ENCODE data around the gene NEU3.
"Not testable (repeated sequence)": the region's sequence is repeated elsewhere in the genome, so short reads cannot be mapped to it uniquely, and the experiment has no call there.

Gene NEU3, protein sequence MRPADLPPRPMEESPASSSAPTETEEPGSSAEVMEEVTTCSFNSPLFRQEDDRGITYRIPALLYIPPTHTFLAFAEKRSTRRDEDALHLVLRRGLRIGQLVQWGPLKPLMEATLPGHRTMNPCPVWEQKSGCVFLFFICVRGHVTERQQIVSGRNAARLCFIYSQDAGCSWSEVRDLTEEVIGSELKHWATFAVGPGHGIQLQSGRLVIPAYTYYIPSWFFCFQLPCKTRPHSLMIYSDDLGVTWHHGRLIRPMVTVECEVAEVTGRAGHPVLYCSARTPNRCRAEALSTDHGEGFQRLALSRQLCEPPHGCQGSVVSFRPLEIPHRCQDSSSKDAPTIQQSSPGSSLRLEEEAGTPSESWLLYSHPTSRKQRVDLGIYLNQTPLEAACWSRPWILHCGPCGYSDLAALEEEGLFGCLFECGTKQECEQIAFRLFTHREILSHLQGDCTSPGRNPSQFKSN

DNA sequence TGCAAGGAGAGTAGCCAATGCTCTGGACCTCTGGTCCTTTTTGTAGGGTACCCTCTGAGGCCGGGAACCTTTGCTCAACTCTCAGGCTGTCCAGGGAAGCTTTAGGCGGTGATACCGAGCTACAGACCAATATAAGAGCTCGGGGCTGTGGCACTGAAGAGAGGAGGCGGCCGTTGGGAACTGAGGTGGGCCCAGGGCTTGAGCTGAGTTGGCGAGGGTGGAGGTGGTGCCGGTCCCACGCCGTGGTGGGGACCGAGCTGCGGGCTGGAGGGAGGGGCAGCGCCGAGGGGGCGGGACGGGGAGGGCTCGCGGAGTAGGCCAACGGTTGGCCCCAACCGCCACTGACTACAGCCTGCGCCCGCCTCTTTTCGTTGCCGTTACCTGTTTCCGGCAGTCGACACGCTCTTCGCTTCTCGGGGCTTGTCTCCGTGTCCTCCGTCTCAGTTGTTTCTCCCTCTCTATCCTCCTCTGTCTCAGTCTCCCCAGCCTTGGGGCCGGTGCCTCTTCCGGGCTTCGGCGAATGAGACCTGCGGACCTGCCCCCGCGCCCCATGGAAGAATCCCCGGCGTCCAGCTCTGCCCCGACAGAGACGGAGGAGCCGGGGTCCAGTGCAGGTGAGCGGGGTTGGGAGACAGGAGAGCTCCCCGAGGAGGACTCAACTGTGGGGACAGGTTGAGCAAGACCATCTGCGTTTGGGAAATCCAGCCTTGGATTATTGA lies at the start of gene NEU3:
Gene NEU3 (plus strand): TSS at position 393 of the 719 bp plus-strand sequence. CDS start 128 bp downstream, at position 521.
- peak; percentile 83 for DNase-seq

DNA sequence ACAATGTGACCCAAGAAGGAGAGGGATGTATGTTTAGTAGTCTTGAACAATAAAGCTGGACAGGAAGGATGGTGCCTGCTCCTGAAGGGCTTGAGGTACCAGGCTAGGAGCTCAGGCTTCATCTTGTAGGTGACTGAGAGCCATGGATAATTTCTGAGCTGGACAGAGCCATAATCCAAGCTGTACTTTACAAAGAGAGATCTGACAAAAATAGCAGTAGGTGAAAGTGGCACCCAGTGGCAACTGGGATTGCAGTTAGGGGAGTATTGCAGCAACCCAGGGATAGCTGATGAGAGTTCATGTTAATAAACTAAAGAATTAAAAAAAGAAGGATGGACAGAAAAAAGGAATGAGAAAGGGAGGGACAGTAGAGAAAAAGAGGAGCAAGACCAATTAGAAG lies 47.2 kb upstream of the NEU3 start:
- no peak for DNase-seq

DNA sequence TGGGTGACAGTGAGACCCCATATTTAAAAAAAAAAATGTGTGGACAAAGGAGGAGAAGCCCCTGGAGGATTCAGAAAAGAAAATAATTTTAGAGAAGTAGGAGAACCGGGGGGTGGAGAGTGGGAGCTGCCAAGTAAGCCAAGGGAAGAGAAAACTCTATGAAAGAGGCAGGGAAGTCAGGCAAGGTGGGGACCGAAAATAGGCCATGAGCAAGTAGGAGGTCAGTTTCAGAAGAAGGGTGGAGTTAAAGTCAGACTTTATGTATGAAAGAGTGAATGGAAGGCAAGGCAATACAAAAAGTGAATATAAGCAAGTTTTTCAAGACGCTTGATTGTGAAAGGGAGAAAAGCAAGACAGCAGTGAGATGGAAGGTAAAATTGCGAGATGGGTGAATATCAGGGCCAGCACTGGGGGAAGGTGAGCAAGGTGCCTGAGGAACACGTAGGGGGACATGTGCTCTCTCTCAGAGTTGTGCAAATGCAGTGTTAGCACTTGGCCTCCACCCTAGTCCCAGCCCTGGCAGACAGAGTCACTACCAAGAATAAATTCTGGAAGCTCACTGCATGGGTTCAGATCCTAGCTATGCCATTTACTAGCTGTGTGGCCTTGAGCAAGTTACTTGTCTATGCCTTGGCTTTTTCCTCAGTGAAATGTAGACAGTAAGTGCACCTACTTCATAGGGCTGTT lies 46.5 kb upstream of the NEU3 start:
- no peak for DNase-seq

DNA sequence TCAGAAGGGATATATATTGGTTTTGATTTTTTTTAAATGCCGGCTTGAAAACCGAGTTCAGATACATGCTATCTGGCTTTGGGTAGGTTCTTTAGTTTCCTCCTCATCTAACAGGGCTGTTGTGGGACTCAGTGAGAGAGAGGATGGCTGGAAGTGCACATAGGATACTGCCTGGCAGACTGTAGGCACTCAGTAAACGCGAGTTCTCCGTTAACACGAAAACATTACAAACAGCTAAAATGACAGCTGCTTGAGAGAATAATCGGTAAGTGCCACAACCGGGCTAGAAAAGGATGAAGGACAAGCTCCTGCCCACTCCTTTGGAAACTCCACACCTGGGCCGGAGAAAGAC lies 40.2 kb upstream of the NEU3 start:
- peak; percentile 52 for DNase-seq

DNA sequence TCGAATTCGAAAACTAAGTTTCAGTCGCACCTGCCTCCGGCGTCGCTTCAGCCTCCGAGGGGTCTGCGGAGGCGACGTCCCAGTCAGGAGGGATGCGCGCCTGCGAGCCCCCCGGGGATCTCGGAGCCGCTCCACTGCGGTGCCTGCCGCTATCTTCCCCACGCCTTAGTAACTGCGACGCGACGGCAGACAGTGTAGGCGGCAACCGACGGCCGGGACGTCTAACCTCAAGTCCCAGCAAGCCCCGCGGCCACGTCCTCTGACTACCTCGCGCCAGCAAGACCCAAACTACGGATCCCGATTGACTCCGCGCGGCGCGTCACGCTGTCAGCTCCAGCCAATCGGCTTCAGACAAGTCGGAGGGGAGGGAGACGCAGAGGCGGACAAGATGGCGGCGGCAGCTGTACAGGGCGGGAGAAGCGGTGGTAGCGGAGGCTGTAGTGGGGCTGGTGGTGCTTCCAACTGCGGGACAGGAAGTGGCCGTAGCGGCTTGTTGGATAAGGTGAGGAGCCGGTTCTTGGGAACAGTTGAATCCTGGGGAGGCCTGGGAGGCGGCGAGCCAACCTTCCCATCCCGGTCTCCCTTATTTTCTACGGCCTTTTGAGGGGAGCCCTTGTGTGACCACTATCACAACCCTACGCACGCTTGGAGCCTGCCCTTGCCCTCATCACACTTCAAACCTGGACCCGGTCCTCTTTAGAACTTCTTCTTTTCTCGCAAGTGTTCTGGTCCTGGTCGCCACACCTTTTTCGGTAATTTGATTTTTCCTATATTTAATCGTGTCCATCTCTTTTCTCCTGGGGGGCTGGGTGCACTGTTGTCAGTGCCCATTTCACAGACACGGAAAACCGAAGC lies 39.6 kb upstream of the NEU3 start, which contains the start of the genes SPCS2 and XRRA1:
Gene SPCS2 (plus strand): TSS at position 369 of the 855 bp plus-strand sequence. CDS start 20 bp downstream, at position 389.
Gene XRRA1 (minus strand): TSS at position 194 of the 855 bp plus-strand sequence. CDS start 8,213 bp downstream, outside the sequence.
- DNase-seq = peak; percentile 99

DNA sequence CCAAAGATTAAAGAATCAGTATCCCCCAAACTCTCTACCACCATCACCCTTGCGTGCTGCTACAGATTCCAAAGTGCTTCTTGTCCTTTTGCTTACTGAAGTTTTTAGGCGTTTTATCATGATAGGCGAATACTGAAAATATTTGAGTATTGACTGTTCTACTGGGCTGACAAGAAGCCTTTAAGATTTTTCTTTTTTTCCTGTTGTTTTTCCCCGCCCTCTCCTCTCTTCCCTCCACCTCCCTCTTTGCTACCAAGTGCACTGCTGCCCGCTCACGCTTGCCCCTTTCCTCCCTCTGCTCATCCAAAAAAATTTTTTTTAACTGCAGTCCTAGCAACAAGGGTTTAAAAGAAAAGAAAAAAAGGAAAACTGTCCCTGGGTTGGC lies 39.0 kb upstream of the NEU3 start:
- no peak for DNase-seq

DNA sequence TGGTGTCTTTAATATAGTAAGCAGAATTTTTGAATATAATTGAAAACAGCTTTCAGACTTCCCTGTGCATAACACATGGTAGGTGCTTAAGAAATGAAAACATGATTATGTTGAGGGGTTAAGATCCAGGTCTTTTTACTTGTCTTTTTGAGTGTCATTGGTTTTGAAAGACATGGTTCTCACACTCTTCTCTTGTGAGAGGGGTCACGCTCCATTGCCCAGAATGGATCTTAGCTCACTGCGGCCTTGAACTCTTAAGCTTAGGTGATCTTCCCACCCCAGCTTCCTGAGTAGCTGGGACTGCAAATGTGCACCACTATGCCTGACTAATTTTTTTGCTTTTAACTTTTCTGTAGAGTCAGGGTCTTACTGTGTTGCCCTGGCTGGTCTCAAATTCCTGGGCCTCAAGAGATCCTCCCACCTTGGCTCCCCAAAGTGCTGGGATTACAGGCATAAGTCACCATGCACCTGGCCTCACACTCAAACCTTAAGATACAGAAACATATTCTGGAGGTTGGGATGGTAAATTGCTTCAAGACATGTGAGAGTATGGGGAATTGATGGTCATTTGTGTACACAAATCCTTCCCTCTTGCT lies 38.3 kb upstream of the NEU3 start:
- DNase-seq = no peak

DNA sequence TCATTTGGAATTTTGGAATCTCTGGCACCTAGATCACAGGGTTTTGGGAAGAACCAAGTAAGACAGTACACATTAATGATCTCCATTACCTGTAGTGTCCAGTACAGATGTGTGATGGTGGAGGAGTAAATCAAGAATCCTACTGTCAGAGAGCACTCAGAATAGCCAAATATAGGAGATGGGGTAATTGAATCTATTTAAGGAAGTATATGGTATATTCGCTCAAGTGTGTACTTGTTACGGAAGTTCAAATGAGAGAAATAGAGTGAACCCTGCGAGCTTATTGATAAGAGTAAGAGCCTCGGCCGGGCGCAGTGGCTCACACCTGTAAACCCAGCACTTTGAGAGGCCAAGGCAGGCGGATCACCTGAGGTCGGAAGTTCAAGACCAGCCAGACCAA lies 37.5 kb upstream of the NEU3 start:
- no peak for DNase-seq

DNA sequence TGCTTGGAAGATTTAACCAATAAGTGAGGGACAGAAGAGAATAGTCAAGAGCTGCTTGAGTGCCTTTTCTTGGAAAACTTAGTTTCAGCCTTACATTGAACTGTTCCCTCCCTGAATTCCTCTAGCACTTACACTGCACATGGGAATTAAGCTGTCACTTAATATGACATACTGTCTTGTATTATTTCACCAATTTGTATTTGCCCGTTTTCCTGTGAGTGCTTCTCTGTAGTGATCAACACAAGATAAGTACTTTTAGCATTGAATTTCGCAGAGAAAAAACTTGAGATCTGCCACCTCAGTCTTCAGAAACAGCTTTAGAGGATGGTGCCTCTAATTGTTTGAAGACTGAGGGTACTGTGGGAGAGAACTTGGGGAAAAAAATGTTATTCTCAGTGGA lies 36.0 kb upstream of the NEU3 start:
- DNase-seq = no peak

DNA sequence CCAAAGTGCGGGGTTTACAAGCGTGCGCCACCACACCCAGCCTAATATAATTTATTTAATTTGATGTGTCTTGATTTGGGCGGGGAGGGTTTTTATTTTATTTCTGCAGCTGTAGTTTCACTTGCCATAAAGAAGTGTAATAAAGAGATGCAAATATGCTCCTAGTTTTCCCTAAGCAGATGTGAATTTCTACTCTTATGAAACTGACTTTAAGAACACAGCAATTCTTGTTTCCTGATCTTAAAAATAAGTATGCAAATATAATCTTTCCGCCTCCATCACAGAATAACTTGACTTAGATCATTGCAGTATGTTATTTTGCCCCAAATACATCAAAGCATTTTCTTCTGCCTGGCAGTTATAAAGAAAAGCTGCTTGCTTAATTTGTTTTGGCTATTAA lies 35.3 kb upstream of the NEU3 start:
- no peak for DNase-seq

DNA sequence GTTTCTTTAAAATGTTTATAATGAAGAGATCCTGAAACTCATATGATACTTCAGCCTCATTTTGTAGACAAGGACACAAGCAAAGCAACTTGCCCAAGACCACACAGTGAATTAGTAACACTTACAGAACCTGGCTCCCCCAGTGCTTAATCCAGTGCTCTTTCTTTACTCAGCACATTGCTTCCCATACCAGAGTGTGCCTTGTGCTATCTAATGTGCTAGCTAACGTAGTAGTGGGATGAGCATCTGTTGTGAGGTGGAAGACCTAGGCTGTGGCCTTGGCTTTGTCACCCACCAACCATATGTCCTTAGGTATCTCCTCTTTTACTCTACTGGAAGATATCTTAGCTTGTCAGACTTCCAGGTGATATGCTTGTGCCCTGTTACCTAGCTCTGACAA lies 34.5 kb upstream of the NEU3 start:
- no peak for DNase-seq

DNA sequence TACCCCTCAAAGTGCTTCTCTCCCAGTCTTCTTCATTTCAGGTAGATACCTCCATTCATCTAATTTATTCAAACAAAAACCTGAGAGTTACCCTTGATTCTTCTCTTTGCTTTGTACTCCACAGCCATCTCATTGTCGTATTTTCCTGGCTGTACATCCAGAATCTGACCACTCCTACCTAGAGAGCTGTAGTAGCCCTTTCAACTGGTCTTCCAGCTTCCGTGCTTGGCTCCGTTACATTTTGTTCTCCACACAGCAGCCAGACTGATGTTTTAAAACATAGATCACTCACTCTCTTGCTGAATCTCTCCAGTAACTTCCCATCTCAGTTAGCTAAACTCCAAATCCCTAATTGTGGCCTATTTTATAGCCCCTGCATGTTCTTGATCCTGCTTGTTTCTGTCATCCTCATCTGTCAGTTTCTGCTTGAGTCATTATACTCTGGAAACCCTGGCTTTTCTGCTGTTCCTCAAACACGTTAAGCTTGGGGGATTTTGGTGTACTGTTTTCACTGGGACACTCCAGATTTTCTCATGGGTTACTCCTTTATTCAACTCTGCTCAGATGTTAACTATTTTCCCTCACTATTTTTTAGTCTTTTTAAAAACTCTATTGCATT lies 32.2 kb upstream of the NEU3 start:
- DNase-seq = no peak

DNA sequence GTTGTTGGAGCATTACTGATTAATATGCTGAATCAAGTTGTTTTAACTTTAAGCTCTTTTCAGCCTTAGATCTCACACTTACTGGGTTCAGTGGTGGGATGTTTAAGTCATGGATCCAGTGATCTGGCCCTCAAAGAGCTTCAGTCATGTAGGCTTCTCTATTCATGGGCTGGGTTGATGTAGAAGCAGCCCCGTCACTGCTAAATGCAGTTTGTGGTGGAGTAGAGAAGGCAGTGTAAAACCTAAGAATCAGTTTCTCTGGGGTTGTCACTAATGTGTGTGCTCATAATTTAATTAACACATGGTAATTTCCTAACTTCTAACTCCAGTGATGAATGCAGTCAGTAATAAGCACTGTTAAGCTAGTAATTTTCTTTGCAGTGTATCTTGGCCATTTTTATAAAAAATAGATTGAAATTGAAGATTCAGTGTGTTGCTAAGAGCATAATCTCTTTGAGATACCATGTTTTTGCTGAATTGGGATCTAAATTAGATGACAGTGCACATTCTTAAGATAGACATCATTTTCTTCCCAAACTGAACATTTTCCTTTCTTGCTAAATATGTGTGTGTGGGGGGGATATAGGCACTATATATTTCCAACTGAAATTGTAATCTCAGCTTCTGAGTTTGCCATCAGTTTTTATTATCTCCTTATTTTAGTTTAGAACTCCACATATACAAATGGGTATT lies 30.6 kb upstream of the NEU3 start:
- no peak for DNase-seq

DNA sequence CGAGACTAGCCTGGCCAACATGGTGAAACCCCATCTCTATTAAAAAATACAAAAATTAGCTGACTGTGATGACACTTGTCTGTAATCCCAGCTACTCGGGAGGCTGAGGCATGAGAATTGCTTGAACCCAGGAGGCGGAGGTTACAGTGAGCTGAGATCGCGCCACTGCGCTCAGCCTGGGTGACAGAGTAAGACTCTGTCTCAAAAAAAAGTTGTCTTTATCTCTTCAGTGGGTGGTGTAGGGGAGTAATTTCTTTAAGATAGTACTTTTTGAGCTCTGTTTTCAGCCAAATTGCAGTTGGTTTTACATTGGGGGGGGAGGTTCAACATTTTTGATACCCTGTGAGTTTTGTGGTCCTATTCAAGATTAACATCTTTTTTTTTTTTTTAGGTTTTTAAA lies 28.6 kb upstream of the NEU3 start:
- DNase-seq = not testable (repeated sequence)

DNA sequence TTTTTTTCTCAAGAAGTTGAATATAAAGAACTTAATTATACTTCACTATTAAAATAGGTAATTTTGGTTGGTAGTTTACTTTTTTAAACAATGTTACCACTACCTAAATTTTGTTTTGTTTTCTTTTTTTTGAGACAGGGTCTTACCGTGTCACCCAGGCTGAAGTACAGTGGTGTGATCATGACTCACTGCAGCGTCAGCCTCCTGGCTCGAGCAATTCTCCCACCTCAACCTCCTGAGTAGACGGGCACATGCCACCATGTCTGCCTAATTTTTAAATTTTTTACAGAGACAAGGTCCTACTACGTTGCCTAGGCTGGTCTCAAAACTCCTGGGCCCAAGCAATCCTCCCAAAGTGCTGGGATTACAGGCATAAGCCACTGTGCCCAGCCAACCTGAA lies 22.1 kb upstream of the NEU3 start:
- no peak for DNase-seq

DNA sequence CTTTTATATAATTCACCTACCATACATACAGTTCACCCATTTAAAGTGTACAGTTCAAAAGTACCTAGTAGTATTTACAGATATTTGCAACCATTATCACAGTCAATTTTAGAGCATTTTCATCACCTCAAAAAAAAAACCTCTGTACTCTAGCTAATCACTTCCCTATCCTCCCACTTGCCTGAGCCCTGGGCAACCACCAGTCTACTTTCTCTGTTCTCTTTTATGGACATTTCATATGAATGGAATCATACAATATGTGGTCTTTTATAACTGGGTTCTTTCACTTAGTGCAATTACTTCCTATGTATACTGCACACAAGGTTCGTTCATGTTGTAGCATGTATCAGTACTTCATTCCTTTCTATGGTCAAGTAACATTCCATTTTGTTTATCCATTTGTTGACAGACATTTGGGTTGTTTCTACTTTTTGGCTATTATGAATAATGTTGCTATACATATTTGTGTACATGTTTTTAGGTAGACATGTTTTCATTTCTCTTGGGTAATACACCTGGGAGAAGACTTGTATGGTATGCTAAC lies 17.8 kb upstream of the NEU3 start:
- no peak for DNase-seq

DNA sequence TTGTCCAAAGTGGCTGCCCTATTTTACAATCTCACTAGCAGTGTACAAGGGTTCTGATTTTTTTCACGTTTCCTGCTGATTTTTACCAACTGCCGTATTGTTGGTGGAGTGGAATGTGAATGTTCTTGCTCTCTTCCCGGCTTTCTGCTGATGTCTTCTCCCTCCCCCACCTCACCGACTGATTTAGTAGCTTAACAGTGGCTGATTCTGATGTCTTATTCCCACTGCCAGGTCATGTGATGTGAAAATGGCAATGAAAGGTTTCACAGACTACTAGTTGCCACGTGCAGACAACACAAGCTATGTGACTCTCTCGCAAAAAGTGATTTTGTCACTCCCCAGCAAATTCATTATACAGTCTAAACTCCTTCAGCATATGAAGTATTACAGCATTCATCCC lies 17.3 kb upstream of the NEU3 start:
- DNase-seq = no peak

DNA sequence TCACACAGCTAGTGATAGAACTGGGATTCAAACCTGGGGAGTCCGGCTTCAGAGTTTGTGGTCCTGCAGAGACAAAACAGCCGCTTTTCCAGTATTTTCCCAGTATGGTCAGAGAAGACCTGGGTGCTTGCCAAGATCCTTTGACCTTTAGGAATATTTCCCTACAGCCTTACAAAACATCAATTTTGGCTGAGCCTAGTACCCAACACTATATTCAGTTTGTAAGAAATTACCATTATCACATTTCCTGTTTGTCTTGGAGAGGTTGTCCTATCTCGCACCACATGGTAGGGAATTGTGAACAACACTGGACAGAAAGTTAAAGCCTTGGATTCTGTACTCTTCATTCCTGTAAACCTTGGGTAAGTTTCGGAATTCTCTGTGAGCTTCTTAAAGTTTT lies 10.7 kb upstream of the NEU3 start:
- no peak for DNase-seq

DNA sequence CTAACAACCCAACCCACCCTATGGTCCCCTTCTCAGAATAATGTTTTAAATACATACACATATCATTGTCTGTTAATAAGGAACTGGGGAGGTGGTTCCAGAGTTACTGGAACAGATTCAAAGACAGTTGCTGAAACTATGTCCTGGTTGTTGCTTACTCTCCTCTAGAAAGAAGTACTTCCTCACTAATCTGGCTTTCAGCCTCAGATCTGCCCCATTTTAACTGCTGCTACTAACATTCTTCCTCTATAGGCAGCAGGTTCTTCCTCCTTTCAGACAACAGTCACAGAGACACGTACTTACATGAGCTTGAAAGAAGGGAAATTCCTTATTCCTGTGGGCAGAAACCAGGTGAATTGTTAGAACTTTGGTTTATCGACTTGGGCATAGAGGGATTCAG lies 8.1 kb upstream of the NEU3 start:
- no peak for DNase-seq

DNA sequence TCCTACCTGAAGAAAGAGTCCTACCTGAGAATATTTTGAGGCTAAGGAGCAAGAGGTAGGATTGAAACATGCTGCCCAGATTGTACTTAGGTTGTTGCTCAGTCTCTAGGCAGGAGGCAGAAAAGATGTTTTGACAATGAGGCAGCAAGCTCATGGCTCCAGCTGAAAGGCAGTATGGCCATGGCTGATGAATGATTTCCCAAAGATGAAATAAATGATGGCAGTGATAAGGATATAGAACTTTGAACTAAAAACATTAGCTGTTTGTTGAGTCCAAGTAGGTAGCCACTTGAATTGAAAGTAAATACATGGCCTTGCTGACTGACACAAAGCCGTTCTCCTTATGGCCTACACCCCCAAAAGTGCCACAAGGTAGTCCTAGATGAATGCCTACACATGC lies 6.8 kb upstream of the NEU3 start:
- DNase-seq = no peak

DNA sequence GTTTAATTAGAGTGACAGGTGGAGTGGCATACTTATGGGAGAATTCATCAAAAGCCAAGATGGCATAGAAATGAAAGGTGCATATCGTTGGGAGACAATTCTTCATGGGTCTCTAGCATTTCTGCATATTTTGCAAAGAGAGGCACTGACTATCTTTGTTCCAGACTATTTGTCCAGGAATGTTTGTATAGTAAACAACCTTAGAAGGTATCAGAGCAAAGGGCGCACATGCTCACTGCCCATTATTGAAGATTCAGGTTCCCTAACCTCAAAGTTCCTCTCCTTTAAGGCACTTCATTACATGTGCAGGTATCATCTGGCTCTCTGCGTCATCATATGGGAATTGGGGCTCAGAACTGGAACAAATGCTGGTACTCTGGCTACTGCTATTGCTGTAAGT lies 4.7 kb upstream of the NEU3 start:
- DNase-seq = no peak
